ENCODE measurements around the gene PNMA8C. TPM values are rescaled to one million over a fixed set of nuclear protein-coding genes. Genes with fewer than 3 reads are reported as not detected.
"Not testable (repeated sequence)": the region's sequence is repeated elsewhere in the genome, so short reads cannot be mapped to it uniquely, and the experiment has no call there.

Gene PNMA8C
- total RNA-seq, 1 donor from 2014 or later = not detected

- TF ChIP-seq CTCF (IDR thresholded peaks at IDR 0.05; ENCODE audit: insufficient read depth, low read length, severe bottlenecking) = no peak
- no peak for FAIRE-seq
These were observed 52.2 kb downstream of the PNMA8C start for GRCh38 chr19:46376241-46377153.

GRCh38 chr19:46375476-46376067, 53.2 kb downstream of the PNMA8C start:
- FAIRE-seq = peak; percentile 84
- not testable (repeated sequence) for H3K4me3 ChIP-seq (ENCODE audit: low read depth, low read length); H3K27me3 ChIP-seq (ENCODE audit: control insufficient read depth, insufficient read depth, low read length); DNase-seq (ENCODE audit: low read depth)
- peaks cover 13% of the 10 kb centered on the region for H3K36me3 ChIP-seq (ENCODE audit: control insufficient read depth, insufficient read depth, low read length)

More at GRCh38 chr19:46376241-46377153, 52.2 kb downstream of the PNMA8C start:
- Histone ChIP-seq H3K4me3 (ENCODE audit: low read depth, low read length) (no peak overlapping the region), H3K36me3 (ENCODE audit: control insufficient read depth, insufficient read depth, low read length) (peaks cover 13% of the 10 kb centered on the region), H3K27me3 (ENCODE audit: control insufficient read depth, insufficient read depth, low read length) (no peaks in the 10 kb centered on the region)
- DNase-seq (ENCODE audit: low read depth) = no peak

Other genes starting within 250 kb of the PNMA8C start
- gene IGFL1, start 199.2 kb downstream of the PNMA8C start, total RNA-seq = not detected in 2 replicates
- 0.13 and 0.53 TPM in 2 replicates for gene HIF3A, start 131.9 kb downstream of the PNMA8C start, total RNA-seq
- 31.3 and 45.2 TPM in 2 replicates for gene PPP5C, start 81.8 kb downstream of the PNMA8C start, total RNA-seq
- 4.7 and 10.3 TPM in 2 replicates for gene CCDC8, start 15.4 kb downstream of the PNMA8C start, total RNA-seq
- 0.79 and 4.2 TPM in 2 replicates for gene PNMA8A, start 42.6 kb upstream of the PNMA8C start, total RNA-seq
- gene PNMA8B, start 66.9 kb upstream of the PNMA8C start, total RNA-seq = under 0.01 TPM in 2 replicates
- 79.8 and 106 TPM in 2 replicates for gene CALM3, start 172.4 kb upstream of the PNMA8C start, total RNA-seq
- gene PTGIR, start 196.2 kb upstream of the PNMA8C start, total RNA-seq = 0.26 TPM in 1 of 2 replicates, not detected in the other
- gene GNG8, start 207.3 kb upstream of the PNMA8C start, total RNA-seq = not detected in 2 replicates
- gene DACT3, start 232.2 kb upstream of the PNMA8C start, total RNA-seq = under 0.01 and 0.13 TPM in 2 replicates